ENCODE data around the gene PON2.

- TF ChIP-seq, protein P1, sequence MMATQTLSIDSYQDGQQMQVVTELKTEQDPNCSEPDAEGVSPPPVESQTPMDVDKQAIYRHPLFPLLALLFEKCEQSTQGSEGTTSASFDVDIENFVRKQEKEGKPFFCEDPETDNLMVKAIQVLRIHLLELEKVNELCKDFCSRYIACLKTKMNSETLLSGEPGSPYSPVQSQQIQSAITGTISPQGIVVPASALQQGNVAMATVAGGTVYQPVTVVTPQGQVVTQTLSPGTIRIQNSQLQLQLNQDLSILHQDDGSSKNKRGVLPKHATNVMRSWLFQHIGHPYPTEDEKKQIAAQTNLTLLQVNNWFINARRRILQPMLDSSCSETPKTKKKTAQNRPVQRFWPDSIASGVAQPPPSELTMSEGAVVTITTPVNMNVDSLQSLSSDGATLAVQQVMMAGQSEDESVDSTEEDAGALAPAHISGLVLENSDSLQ (IDR thresholded peaks at IDR 0.05), result no peak
- TF ChIP-seq FOXA1 (IDR thresholded peaks at IDR 0.05) (no peak), FOXM1 (IDR thresholded peaks at IDR 0.05; ENCODE audit: borderline replicate concordance) (no peak)
Measured at GRCh38 chr7:95397381-95397780, 37.4 kb downstream of the PON2 start.

Measured in HEK293T (cell line).